Activated T-helper 1 cell treated with Interleukin-2 at 50 U/mL for 16 hours (primary cell): ENCODE data around the gene ZBTB42.
"Not testable (repeated sequence)": the region's sequence is repeated elsewhere in the genome, so short reads cannot be mapped to it uniquely, and the experiment has no call there.

Experiments
- DNase-seq: peaks from one replicate; pipeline ENCODE4 v3.0.0-alpha.2; 2020; ENCODE audit warnings: low read depth

Gene ZBTB42

GRCh38 chr14:104810316-104810715 is 9.4 kb downstream of the ZBTB42 start:
- no peak for DNase-seq

GRCh38 chr14:104813286-104813685 is 12.4 kb downstream of the ZBTB42 start:
- DNase-seq = no peak

GRCh38 chr14:104814701-104815100 is 13.8 kb downstream of the ZBTB42 start:
- not testable (repeated sequence) for DNase-seq

- no peak for DNase-seq
Observed at GRCh38 chr14:104816616-104816884, 15.6 kb downstream of the ZBTB42 start.

- DNase-seq = no peak
Observed at GRCh38 chr14:104817930-104818713, 17.2 kb downstream of the ZBTB42 start.

GRCh38 chr14:104818714-104819161 is 17.8 kb downstream of the ZBTB42 start:
- DNase-seq = no peak

GRCh38 chr14:104819361-104819781 is 18.5 kb downstream of the ZBTB42 start:
- DNase-seq = no peak

- DNase-seq = no peak
Observed at GRCh38 chr14:104820669-104821228, 19.8 kb downstream of the ZBTB42 start.

GRCh38 chr14:104821229-104821945 is 20.5 kb downstream of the ZBTB42 start:
- no peak for DNase-seq

GRCh38 chr14:104821971-104822608 is 21.2 kb downstream of the ZBTB42 start:
- DNase-seq = no peak

- no peak for DNase-seq
Observed at GRCh38 chr14:104822821-104823615, 22.1 kb downstream of the ZBTB42 start.

- no peak for DNase-seq
Observed at GRCh38 chr14:104824353-104824997, 23.6 kb downstream of the ZBTB42 start.

- peak; percentile 94 for DNase-seq
Observed at GRCh38 chr14:104826189-104826860, 25.4 kb downstream of the ZBTB42 start.

- no peak for DNase-seq
Observed at GRCh38 chr14:104826861-104827176, 25.9 kb downstream of the ZBTB42 start.

GRCh38 chr14:104827177-104828055 is 26.5 kb downstream of the ZBTB42 start:
- DNase-seq = peak; percentile 28

GRCh38 chr14:104830781-104831180 is 29.9 kb downstream of the ZBTB42 start:
- no peak for DNase-seq

- DNase-seq = not testable (repeated sequence)
Observed at GRCh38 chr14:104836171-104836935, 35.5 kb downstream of the ZBTB42 start.

GRCh38 chr14:104841730-104842129 is 40.8 kb downstream of the ZBTB42 start:
- no peak for DNase-seq

- no peak for DNase-seq
Observed at GRCh38 chr14:104843006-104843405, 42.1 kb downstream of the ZBTB42 start.
